ENCODE measurements around the gene UBTD1.

UBTD1 gene

GRCh38 chr10:97599272-97599619, 100.5 kb downstream of the UBTD1 start:
- TF ChIP-seq, protein P1, sequence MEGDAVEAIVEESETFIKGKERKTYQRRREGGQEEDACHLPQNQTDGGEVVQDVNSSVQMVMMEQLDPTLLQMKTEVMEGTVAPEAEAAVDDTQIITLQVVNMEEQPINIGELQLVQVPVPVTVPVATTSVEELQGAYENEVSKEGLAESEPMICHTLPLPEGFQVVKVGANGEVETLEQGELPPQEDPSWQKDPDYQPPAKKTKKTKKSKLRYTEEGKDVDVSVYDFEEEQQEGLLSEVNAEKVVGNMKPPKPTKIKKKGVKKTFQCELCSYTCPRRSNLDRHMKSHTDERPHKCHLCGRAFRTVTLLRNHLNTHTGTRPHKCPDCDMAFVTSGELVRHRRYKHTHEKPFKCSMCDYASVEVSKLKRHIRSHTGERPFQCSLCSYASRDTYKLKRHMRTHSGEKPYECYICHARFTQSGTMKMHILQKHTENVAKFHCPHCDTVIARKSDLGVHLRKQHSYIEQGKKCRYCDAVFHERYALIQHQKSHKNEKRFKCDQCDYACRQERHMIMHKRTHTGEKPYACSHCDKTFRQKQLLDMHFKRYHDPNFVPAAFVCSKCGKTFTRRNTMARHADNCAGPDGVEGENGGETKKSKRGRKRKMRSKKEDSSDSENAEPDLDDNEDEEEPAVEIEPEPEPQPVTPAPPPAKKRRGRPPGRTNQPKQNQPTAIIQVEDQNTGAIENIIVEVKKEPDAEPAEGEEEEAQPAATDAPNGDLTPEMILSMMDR (IDR thresholded peaks at IDR 0.05; ENCODE audit: borderline replicate concordance, insufficient read depth, low read depth, low read length), result no peak
- no peak overlapping the region for H3K4me3 ChIP-seq (ENCODE audit: low read depth, low read length)

DNA sequence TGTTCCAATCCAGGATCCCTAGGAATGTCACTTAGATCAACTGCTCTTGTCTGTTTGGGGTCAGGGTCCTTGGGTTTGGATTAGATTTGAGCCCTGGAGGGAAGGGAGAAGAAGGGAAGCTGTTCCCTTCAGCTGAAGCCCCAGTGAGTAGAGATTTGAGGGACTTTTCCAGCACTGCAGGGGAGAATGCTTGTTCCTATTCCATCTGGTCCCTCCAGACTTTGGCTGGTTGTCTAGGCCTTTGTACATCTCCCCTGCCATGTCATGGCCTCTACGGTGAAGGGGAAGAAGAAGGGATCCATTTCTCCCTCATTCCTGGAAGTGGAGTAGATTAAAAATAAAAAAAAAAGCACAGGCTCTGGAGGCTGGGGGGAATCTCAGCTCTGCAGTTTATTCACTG, 101.9 kb downstream of the UBTD1 start:
- TF ChIP-seq, protein P1 (IDR thresholded peaks at IDR 0.05; ENCODE audit: borderline replicate concordance, insufficient read depth, low read depth, low read length), result no peak
- no peak overlapping the region for H3K4me3 ChIP-seq (ENCODE audit: low read depth, low read length)

GRCh38 chr10:97601268-97602215, 102.8 kb downstream of the UBTD1 start:
- TF ChIP-seq, protein P1 (IDR thresholded peaks at IDR 0.05; ENCODE audit: borderline replicate concordance, insufficient read depth, low read depth, low read length), result no peak
- H3K4me3 ChIP-seq (ENCODE audit: low read depth, low read length), result no peak overlapping the region

GRCh38 chr10:97607095-97607636, 108.4 kb downstream of the UBTD1 start:
- no peak overlapping the region for H3K4me3 ChIP-seq (ENCODE audit: low read depth, low read length)
- TF ChIP-seq, protein P1 (IDR thresholded peaks at IDR 0.05; ENCODE audit: borderline replicate concordance, insufficient read depth, low read depth, low read length), result no peak

DNA sequence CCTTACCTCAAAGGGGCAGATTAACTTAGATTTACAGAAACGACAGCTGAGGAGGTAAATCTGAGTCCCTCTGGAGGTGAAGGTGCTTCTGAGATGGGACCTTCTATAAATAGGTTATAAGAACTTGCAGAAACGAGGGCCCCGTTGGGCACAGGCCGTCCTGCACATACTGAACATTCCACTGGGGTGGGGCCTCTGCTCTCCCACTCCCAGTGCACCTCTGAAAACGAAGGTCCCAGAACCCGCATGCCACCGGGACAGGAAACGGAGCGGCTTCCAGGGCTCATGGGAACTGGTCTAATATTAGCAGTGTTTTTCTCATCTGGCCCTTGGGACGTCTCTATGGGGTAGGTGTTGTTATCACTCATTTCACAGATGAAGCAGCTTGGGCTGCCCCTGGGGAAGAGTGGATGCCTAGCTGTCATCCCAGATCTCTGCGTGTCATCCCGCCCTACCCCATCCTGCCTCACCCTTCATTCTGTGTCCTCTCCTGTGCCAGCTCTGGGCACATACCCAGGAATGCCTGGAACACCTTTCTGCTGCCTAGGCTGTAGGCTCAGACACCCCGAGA, 110.4 kb downstream of the UBTD1 start:
- TF ChIP-seq, protein P1 (IDR thresholded peaks at IDR 0.05; ENCODE audit: borderline replicate concordance, insufficient read depth, low read depth, low read length), result no peak
- H3K4me3 ChIP-seq (ENCODE audit: low read depth, low read length), result no peak overlapping the region

DNA sequence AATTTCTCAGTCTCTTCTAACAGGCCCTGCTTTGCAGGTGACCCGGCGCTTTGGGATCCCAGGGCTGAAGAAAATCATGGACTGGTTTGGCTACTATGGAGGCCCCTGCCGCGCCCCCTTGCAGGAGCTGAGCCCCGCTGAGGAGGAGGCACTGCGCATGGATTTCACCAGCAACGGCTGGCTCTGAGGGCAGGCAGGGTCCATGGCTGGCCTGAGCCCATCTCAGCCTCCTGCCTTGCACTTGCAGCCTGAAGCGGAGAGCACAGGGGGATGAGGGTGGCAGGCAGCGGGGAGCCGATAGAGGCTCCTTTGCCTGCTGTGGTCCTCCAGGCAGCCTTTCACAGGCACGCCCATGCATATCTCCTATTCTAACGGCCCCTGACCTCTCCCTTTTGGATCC, 112.7 kb downstream of the UBTD1 start:
- TF ChIP-seq, protein P1 (IDR thresholded peaks at IDR 0.05; ENCODE audit: borderline replicate concordance, insufficient read depth, low read depth, low read length), result no peak
- no peak overlapping the region for H3K4me3 ChIP-seq (ENCODE audit: low read depth, low read length)
